Epithelial cell of prostate (primary cell): ENCODE results near the gene INO80C.
"Not testable (repeated sequence)": the region's sequence is repeated elsewhere in the genome, so short reads cannot be mapped to it uniquely, and the experiment has no call there.

ENCODE experiments used
- DNase-seq: peaks from one replicate; pipeline ENCODE4 v3.0.0-alpha.2; 2011; ENCODE audit warnings: low read depth, low spot score
- H3K27ac ChIP-seq: fragments of 450-650 bp; 2 replicates; pipeline ENCODE4 v1.5.1; 2017; ENCODE audit warnings: mild to moderate bottlenecking

Gene INO80C

GRCh38 chr18:35466334-35466733 is 31.4 kb downstream of the INO80C start:
- DNase-seq = no peak
- no peak overlapping the region for H3K27ac ChIP-seq

- no peak for DNase-seq
- no peak overlapping the region for H3K27ac ChIP-seq
Observed at GRCh38 chr18:35465329-35465728, 32.4 kb downstream of the INO80C start.

GRCh38 chr18:35464831-35465279 is 32.9 kb downstream of the INO80C start:
- H3K27ac ChIP-seq = no peak overlapping the region
- no peak for DNase-seq

GRCh38 chr18:35463827-35464226 is 33.9 kb downstream of the INO80C start:
- no peak for DNase-seq
- no peak overlapping the region for H3K27ac ChIP-seq

GRCh38 chr18:35463050-35463449 is 34.7 kb downstream of the INO80C start:
- DNase-seq = no peak
- H3K27ac ChIP-seq = no peak overlapping the region

GRCh38 chr18:35460736-35461161 is 37.0 kb downstream of the INO80C start:
- DNase-seq = no peak
- peak overlapping the region; percentile 94 for H3K27ac ChIP-seq

- DNase-seq = no peak
- H3K27ac ChIP-seq = peak overlapping the region; percentile 94
Observed at GRCh38 chr18:35459997-35460396, 37.8 kb downstream of the INO80C start.

GRCh38 chr18:35458677-35459441 is 38.9 kb downstream of the INO80C start:
- DNase-seq = no peak
- peak overlapping the region; percentile 94 for H3K27ac ChIP-seq

GRCh38 chr18:35458271-35458670 is 39.5 kb downstream of the INO80C start:
- DNase-seq = no peak
- peak overlapping the region; percentile 94 for H3K27ac ChIP-seq

GRCh38 chr18:35457140-35457704 is 40.5 kb downstream of the INO80C start:
- peak overlapping the region; percentile 94 for H3K27ac ChIP-seq
- no peak for DNase-seq

- no peak for DNase-seq
- peak overlapping the region; percentile 94 for H3K27ac ChIP-seq
Observed at GRCh38 chr18:35455926-35456763, 41.6 kb downstream of the INO80C start.

GRCh38 chr18:35454803-35455202 is 43.0 kb downstream of the INO80C start:
- no peak for DNase-seq
- H3K27ac ChIP-seq = peak overlapping the region; percentile 94

- DNase-seq = not testable (repeated sequence)
- peak overlapping the region; percentile 19 for H3K27ac ChIP-seq
Observed at GRCh38 chr18:35453065-35453464, 44.7 kb downstream of the INO80C start.

GRCh38 chr18:35451916-35452315 is 45.8 kb downstream of the INO80C start:
- no peak overlapping the region for H3K27ac ChIP-seq
- no peak for DNase-seq

GRCh38 chr18:35451032-35451431 is 46.7 kb downstream of the INO80C start:
- no peak overlapping the region for H3K27ac ChIP-seq
- DNase-seq = no peak

- DNase-seq = no peak
- no peak overlapping the region for H3K27ac ChIP-seq
Observed at GRCh38 chr18:35444636-35445035, 53.1 kb downstream of the INO80C start.

GRCh38 chr18:35443847-35444246 is 53.9 kb downstream of the INO80C start:
- H3K27ac ChIP-seq = peak overlapping the region; percentile 24
- no peak for DNase-seq

GRCh38 chr18:35443434-35443833 is 54.3 kb downstream of the INO80C start:
- peak overlapping the region; percentile 24 for H3K27ac ChIP-seq
- DNase-seq = no peak

GRCh38 chr18:35442701-35443100 is 55.1 kb downstream of the INO80C start:
- no peak for DNase-seq
- peak overlapping the region; percentile 66 for H3K27ac ChIP-seq

- H3K27ac ChIP-seq = peak overlapping the region; percentile 66
Observed at GRCh38 chr18:35441857-35442595, 55.7 kb downstream of the INO80C start.

More at GRCh38 chr18:35441857-35442595, 55.7 kb downstream of the INO80C start:
- peak; percentile 79 for DNase-seq
